Adrenal gland (tissue), 5 donors: ENCODE results near the gene SLC45A3.

Source experiments
- POLR2A ChIP-seq, 2 donors: fragments of 450-650 bp; IDR thresholded peaks; one replicate each; pipeline ENCODE4 v1.6.1; 2017; ENCODE audit warnings: antibody characterized with exemption in 2 of 2, mild to moderate bottlenecking in 2 of 2, moderate library complexity in 1 of 2
- TF ChIP-seq, protein P1 (sequence below), 6 experiments: fragments of 450-650 bp in 4 of 6; fragments of 200-600 bp in 2 of 6; sonication (generic) in 1 of 6; IDR thresholded peaks; 1 replicate in 5 of 6; 2 replicates in 1 of 6; pipeline versions ENCODE4 v1.5.1 to v1.8.0; 2016 to 2021; ENCODE audit warnings: antibody characterized with exemption in 6 of 6, mild to moderate bottlenecking in 2 of 6, moderate library complexity in 1 of 6
- donor health status: DM: no; HTN: no; CAD: no.

GRCh38 chr1:205704903-205705302, 24.6 kb upstream of the SLC45A3 start:
- TF ChIP-seq, protein P1, sequence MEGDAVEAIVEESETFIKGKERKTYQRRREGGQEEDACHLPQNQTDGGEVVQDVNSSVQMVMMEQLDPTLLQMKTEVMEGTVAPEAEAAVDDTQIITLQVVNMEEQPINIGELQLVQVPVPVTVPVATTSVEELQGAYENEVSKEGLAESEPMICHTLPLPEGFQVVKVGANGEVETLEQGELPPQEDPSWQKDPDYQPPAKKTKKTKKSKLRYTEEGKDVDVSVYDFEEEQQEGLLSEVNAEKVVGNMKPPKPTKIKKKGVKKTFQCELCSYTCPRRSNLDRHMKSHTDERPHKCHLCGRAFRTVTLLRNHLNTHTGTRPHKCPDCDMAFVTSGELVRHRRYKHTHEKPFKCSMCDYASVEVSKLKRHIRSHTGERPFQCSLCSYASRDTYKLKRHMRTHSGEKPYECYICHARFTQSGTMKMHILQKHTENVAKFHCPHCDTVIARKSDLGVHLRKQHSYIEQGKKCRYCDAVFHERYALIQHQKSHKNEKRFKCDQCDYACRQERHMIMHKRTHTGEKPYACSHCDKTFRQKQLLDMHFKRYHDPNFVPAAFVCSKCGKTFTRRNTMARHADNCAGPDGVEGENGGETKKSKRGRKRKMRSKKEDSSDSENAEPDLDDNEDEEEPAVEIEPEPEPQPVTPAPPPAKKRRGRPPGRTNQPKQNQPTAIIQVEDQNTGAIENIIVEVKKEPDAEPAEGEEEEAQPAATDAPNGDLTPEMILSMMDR (IDR thresholded peaks at IDR 0.05) = no peak
- TF ChIP-seq POLR2A (IDR thresholded peaks at IDR 0.05) = no peak
